Activated T-helper 2 cell treated with anti-CD3 and anti-CD28 coated beads, Interferon-gamma antibody, Interleukin-2, Interleukin-4, amounts not matched to agents 10 μg/mL and 5 μg/mL and 100 μg/mL, durations not matched to agents 14 hours and 24 hours and 36 hours (primary cell): ENCODE results near the gene MROH8. TPM values are rescaled to one million over a fixed set of nuclear protein-coding genes. Genes with fewer than 3 reads are reported as not detected.
"Not testable (repeated sequence)": the region's sequence is repeated elsewhere in the genome, so short reads cannot be mapped to it uniquely, and the experiment has no call there.

Experiments used
- DNase-seq: peaks from one replicate; pipeline ENCODE4 v3.0.0; 2021; ENCODE audit warnings: low spot score
- H3K27ac Mint-ChIP-seq: one replicate; pipeline ENCODE4 v1.8.0; 2021; ENCODE audit warnings: mixed read lengths
- H3K27me3 Mint-ChIP-seq: one replicate; pipeline ENCODE4 v1.8.0; 2021; ENCODE audit warnings: low read depth, mixed read lengths
- H3K36me3 Mint-ChIP-seq: one replicate; pipeline ENCODE4 v1.8.0; 2021; ENCODE audit warnings: low read depth, mixed read lengths
- H3K4me1 Mint-ChIP-seq: one replicate; pipeline ENCODE4 v1.8.0; 2021; ENCODE audit warnings: low read depth, mixed read lengths
- H3K4me3 Mint-ChIP-seq: one replicate; pipeline ENCODE4 v1.8.0; 2021; ENCODE audit warnings: low read depth, mild to moderate bottlenecking, moderate library complexity, mixed read lengths
- H3K9me3 Mint-ChIP-seq: one replicate; pipeline ENCODE4 v1.8.0; 2021; ENCODE audit warnings: mixed read lengths
- intact Hi-C: fragments of 100-400 bp; cut with micrococcal nuclease; formaldehyde crosslinking; loops from one replicate; pipeline ENCODE4 v1.15.1; 2023
- total RNA-seq: library from RNA; stranded (reverse); gene quantifications from 2 replicates; pipeline ENCODE4 v1.2.3, GENCODE V29; 2022

The MROH8 gene
- total RNA-seq, 1 donor from 2014 or later, result 1.3 TPM

GRCh38 chr20:37162646-37163045 is 16.7 kb downstream of the MROH8 start:
- H3K9me3 Mint-ChIP-seq, result no peaks in the 10 kb centered on the region
- intact Hi-C loops, result no loop called here
- no peak for DNase-seq
- no peaks in the 10 kb centered on the region for H3K36me3 Mint-ChIP-seq
- H3K27ac Mint-ChIP-seq, result no peak overlapping the region
- H3K4me3 Mint-ChIP-seq, result no peak overlapping the region
- H3K27me3 Mint-ChIP-seq, result peaks cover 16% of the 10 kb centered on the region
- no peaks in the 10 kb centered on the region for H3K4me1 Mint-ChIP-seq

GRCh38 chr20:37161830-37162549 is 17.4 kb downstream of the MROH8 start:
- intact Hi-C loops, result no loop called here
- DNase-seq, result no peak

GRCh38 chr20:37160683-37161082 is 18.7 kb downstream of the MROH8 start:
- Mint-ChIP-seq H3K27me3 (peaks cover 15% of the 10 kb centered on the region), H3K4me3 (no peak overlapping the region), H3K36me3 (no peaks in the 10 kb centered on the region), H3K9me3 (no peaks in the 10 kb centered on the region), H3K27ac (no peak overlapping the region), H3K4me1 (no peaks in the 10 kb centered on the region)
- no peak for DNase-seq
- intact Hi-C loops, result no loop called here

More at GRCh38 chr20:37161830-37162549, 17.4 kb downstream of the MROH8 start:
- no peaks in the 10 kb centered on the region for H3K4me1 Mint-ChIP-seq
- H3K27me3 Mint-ChIP-seq, result peaks cover 15% of the 10 kb centered on the region
- H3K36me3 Mint-ChIP-seq, result no peaks in the 10 kb centered on the region
- no peak overlapping the region for H3K4me3 Mint-ChIP-seq
- no peak overlapping the region for H3K27ac Mint-ChIP-seq
- no peaks in the 10 kb centered on the region for H3K9me3 Mint-ChIP-seq

GRCh38 chr20:37158248-37158647 is 21.1 kb downstream of the MROH8 start:
- H3K4me1 Mint-ChIP-seq, result no peaks in the 10 kb centered on the region
- H3K4me3 Mint-ChIP-seq, result no peak overlapping the region
- DNase-seq, result no peak
- H3K27me3 Mint-ChIP-seq, result peaks cover 10% of the 10 kb centered on the region
- H3K36me3 Mint-ChIP-seq, result no peaks in the 10 kb centered on the region
- intact Hi-C loops, result no loop called here
- H3K9me3 Mint-ChIP-seq, result no peaks in the 10 kb centered on the region
- no peak overlapping the region for H3K27ac Mint-ChIP-seq

GRCh38 chr20:37155987-37156386 is 23.4 kb downstream of the MROH8 start:
- no peak overlapping the region for H3K27ac Mint-ChIP-seq
- H3K4me3 Mint-ChIP-seq, result no peak overlapping the region
- H3K27me3 Mint-ChIP-seq, result no peaks in the 10 kb centered on the region
- no peaks in the 10 kb centered on the region for H3K9me3 Mint-ChIP-seq
- H3K4me1 Mint-ChIP-seq, result no peaks in the 10 kb centered on the region
- no peak for DNase-seq
- intact Hi-C loops, result no loop called here
- no peaks in the 10 kb centered on the region for H3K36me3 Mint-ChIP-seq

- Mint-ChIP-seq H3K9me3 (no peaks in the 10 kb centered on the region), H3K4me1 (no peaks in the 10 kb centered on the region), H3K27me3 (no peaks in the 10 kb centered on the region), H3K36me3 (no peaks in the 10 kb centered on the region), H3K27ac (no peak overlapping the region), H3K4me3 (no peak overlapping the region)
- DNase-seq, result no peak
- intact Hi-C loops, result no loop called here
Observed at GRCh38 chr20:37154684-37155298, 24.6 kb downstream of the MROH8 start.

- Mint-ChIP-seq H3K4me3 (no peak overlapping the region), H3K4me1 (no peaks in the 10 kb centered on the region), H3K27me3 (no peaks in the 10 kb centered on the region), H3K36me3 (no peaks in the 10 kb centered on the region), H3K9me3 (no peaks in the 10 kb centered on the region), H3K27ac (no peak overlapping the region)
- intact Hi-C loops, result no loop called here
- no peak for DNase-seq
Observed at GRCh38 chr20:37152284-37152683, 27.1 kb downstream of the MROH8 start.

- H3K9me3 Mint-ChIP-seq, result no peaks in the 10 kb centered on the region
- no peaks in the 10 kb centered on the region for H3K36me3 Mint-ChIP-seq
- no peak for DNase-seq
- H3K27me3 Mint-ChIP-seq, result no peaks in the 10 kb centered on the region
- H3K4me3 Mint-ChIP-seq, result no peak overlapping the region
- no peaks in the 10 kb centered on the region for H3K4me1 Mint-ChIP-seq
- no peak overlapping the region for H3K27ac Mint-ChIP-seq
- intact Hi-C loops, result no loop called here
Observed at GRCh38 chr20:37151529-37151928, 27.8 kb downstream of the MROH8 start.

GRCh38 chr20:37150864-37151263 is 28.5 kb downstream of the MROH8 start:
- H3K27me3 Mint-ChIP-seq, H3K27ac Mint-ChIP-seq, DNase-seq, H3K4me3 Mint-ChIP-seq, H3K9me3 Mint-ChIP-seq, intact Hi-C loops, H3K4me1 Mint-ChIP-seq, H3K36me3 Mint-ChIP-seq: not testable (repeated sequence)

- intact Hi-C loops, result no loop called here
Observed at GRCh38 chr20:37147250-37147649, 32.1 kb downstream of the MROH8 start.

GRCh38 chr20:37144856-37145404 is 34.4 kb downstream of the MROH8 start:
- no peak for DNase-seq
- Mint-ChIP-seq H3K4me3 (no peak overlapping the region), H3K27me3 (no peaks in the 10 kb centered on the region), H3K36me3 (no peaks in the 10 kb centered on the region), H3K9me3 (no peaks in the 10 kb centered on the region), H3K27ac (no peak overlapping the region), H3K4me1 (no peaks in the 10 kb centered on the region)
- intact Hi-C loops, result no loop called here

More at GRCh38 chr20:37147250-37147649, 32.1 kb downstream of the MROH8 start:
- no peak overlapping the region for H3K4me3 Mint-ChIP-seq
- H3K4me1 Mint-ChIP-seq, result no peaks in the 10 kb centered on the region
- no peak for DNase-seq
- H3K27me3 Mint-ChIP-seq, result no peaks in the 10 kb centered on the region
- H3K27ac Mint-ChIP-seq, result no peak overlapping the region
- no peaks in the 10 kb centered on the region for H3K9me3 Mint-ChIP-seq
- H3K36me3 Mint-ChIP-seq, result no peaks in the 10 kb centered on the region

- intact Hi-C loops, result no loop called here
- DNase-seq, result no peak
- peaks cover 2% of the 10 kb centered on the region for H3K27me3 Mint-ChIP-seq
- no peaks in the 10 kb centered on the region for H3K9me3 Mint-ChIP-seq
- no peaks in the 10 kb centered on the region for H3K4me1 Mint-ChIP-seq
- no peak overlapping the region for H3K27ac Mint-ChIP-seq
- no peak overlapping the region for H3K4me3 Mint-ChIP-seq
- H3K36me3 Mint-ChIP-seq, result no peaks in the 10 kb centered on the region
Observed at GRCh38 chr20:37142708-37143107, 36.6 kb downstream of the MROH8 start.

- intact Hi-C loops, result no loop called here
- peaks cover 9% of the 10 kb centered on the region for H3K27me3 Mint-ChIP-seq
- H3K36me3 Mint-ChIP-seq, result no peaks in the 10 kb centered on the region
- no peak for DNase-seq
- H3K27ac Mint-ChIP-seq, result no peak overlapping the region
- H3K4me3 Mint-ChIP-seq, result no peak overlapping the region
- H3K4me1 Mint-ChIP-seq, result no peaks in the 10 kb centered on the region
- no peaks in the 10 kb centered on the region for H3K9me3 Mint-ChIP-seq
Observed at GRCh38 chr20:37137547-37137946, 41.8 kb downstream of the MROH8 start.
